SK-N-SH (cell line): ENCODE results near the gene TIMP2. TPM values are rescaled to one million over a fixed set of nuclear protein-coding genes. Genes with fewer than 3 reads are reported as not detected.

Experiments
- CTCF ChIA-PET: fragments of 300-600, 350-600 bp; formaldehyde crosslinking; extraction: SDS; loops from one replicate; lab custom pipeline; 2021; lab: Yijun Ruan, JAX
- POLR2A ChIA-PET: fragments of 350-600 bp; sonication (Branson Sonifier 250); formaldehyde crosslinking; extraction: SDS; loops from one replicate; lab custom pipeline; 2020; ENCODE audit warnings: antibody characterized with exemption, inconsistent platforms; lab: Yijun Ruan, JAX
- DNase-seq: peaks from one replicate; pipeline ENCODE4 v3.0.0; 2012
- H2AFZ ChIP-seq: fragments of 200-600 bp; sonication (generic); 2 replicates; pipeline ENCODE4 v1.8.1; 2016; ENCODE audit warnings: antibody characterized with exemption, mild to moderate bottlenecking, low read depth
- H3F3A ChIP-seq: fragments of 200-600 bp; sonication (generic); replicated peaks from 2 replicates; pipeline ENCODE3; 2016; ENCODE audit warnings: antibody characterized with exemption, mild to moderate bottlenecking; ENCODE audit not compliant: insufficient read depth
- H3K27ac ChIP-seq, 2 experiments: fragments of 200-500 bp in 1 of 2; fragments of 200-600 bp in 1 of 2; sonication (Bioruptor generic) in 1 of 2; sonication (generic), shearing (Covaris generic) in 1 of 2; 2 replicates each; pipeline versions ENCODE4 v1.5.1 to v1.6.1; 2014 to 2016; ENCODE audit warnings: low read depth in 2 of 2, inconsistent platforms in 1 of 2, low read length in 1 of 2, mild to moderate bottlenecking in 1 of 2, mixed read lengths in 1 of 2
- H3K27me3 ChIP-seq: fragments of 200-600 bp; sonication (generic), shearing (Covaris generic); 2 replicates; pipeline ENCODE4 v1.6.1; 2016; ENCODE audit warnings: mixed run types; ENCODE audit not compliant: insufficient read depth
- H3K36me3 ChIP-seq, 2 experiments: fragments of 200-500 bp in 1 of 2; fragments of 200-600 bp in 1 of 2; sonication (Bioruptor generic) in 1 of 2; sonication (generic) in 1 of 2; replicated peaks in 1 of 2; 2 replicates each; pipeline versions ENCODE3 to v1.5.1; 2014 to 2016; ENCODE audit warnings: low read length in 1 of 2, mild to moderate bottlenecking in 1 of 2; ENCODE audit not compliant: insufficient read depth in 2 of 2, control insufficient read depth in 1 of 2
- H3K4me1 ChIP-seq, 2 experiments: fragments of 200-500 bp in 1 of 2; fragments of 200-600 bp in 1 of 2; sonication (Bioruptor generic) in 1 of 2; sonication (generic), shearing (Covaris generic) in 1 of 2; 2 replicates each; pipeline versions ENCODE4 v1.5.1 to v1.6.1; 2014 to 2016; ENCODE audit warnings: low read depth in 1 of 2, low read length in 1 of 2, mixed run types in 1 of 2; ENCODE audit not compliant: insufficient read depth in 2 of 2, control insufficient read depth in 1 of 2
- H3K4me2 ChIP-seq: fragments of 200-600 bp; sonication (generic), shearing (Covaris generic); 2 replicates; pipeline ENCODE4 v1.6.1; 2017; ENCODE audit warnings: mixed run types
- H3K4me3 ChIP-seq, 2 experiments: fragments of 200-500 bp in 1 of 2; fragments of 200-600 bp in 1 of 2; sonication (Bioruptor generic) in 1 of 2; sonication (generic), shearing (Covaris generic) in 1 of 2; 2 replicates each; pipeline versions ENCODE4 v1.5.1 to v1.8.1; 2014 to 2016; ENCODE audit warnings: low read depth in 2 of 2, inconsistent platforms in 1 of 2, low read length in 1 of 2, mild to moderate bottlenecking in 1 of 2, mixed read lengths in 1 of 2, moderate library complexity in 1 of 2
- H3K79me2 ChIP-seq: fragments of 200-600 bp; sonication (generic); 2 replicates; pipeline ENCODE4 v1.8.1; 2017; ENCODE audit warnings: mild to moderate bottlenecking; ENCODE audit not compliant: insufficient read depth
- H3K9ac ChIP-seq: fragments of 200-600 bp; sonication (generic); 2 replicates; pipeline ENCODE4 v1.6.1; 2017; ENCODE audit warnings: mixed run types
- H3K9me2 ChIP-seq: fragments of 200-600 bp; sonication (generic); 2 replicates; pipeline ENCODE4 v1.6.1; 2017; ENCODE audit warnings: mixed run types
- H3K9me3 ChIP-seq: fragments of 200-600 bp; sonication (generic); 2 replicates; pipeline ENCODE4 v1.6.1; 2017; ENCODE audit warnings: mixed run types, mild to moderate bottlenecking, moderate library complexity
- H4K20me1 ChIP-seq: fragments of 200-600 bp; sonication (generic); 2 replicates; pipeline ENCODE4 v1.6.1; 2017; ENCODE audit warnings: mild to moderate bottlenecking, mixed run types; ENCODE audit not compliant: insufficient read depth
- ELF1 ChIP-seq: IDR thresholded peaks from 2 replicates; pipeline ENCODE4 v1.4.0; 2012
- FOXM1 ChIP-seq: IDR thresholded peaks from 2 replicates; pipeline ENCODE4 v1.4.0; 2012; ENCODE audit warnings: low read depth, mild to moderate bottlenecking
- GATA2 ChIP-seq: sonication (generic); formaldehyde crosslinking; IDR thresholded peaks from 2 replicates; pipeline ENCODE4 v1.5.0; 2020; ENCODE audit warnings: mild to moderate bottlenecking, missing genetic modification reagents
- NFIC ChIP-seq: IDR thresholded peaks from 2 replicates; pipeline ENCODE4 v1.4.0; 2012; ENCODE audit warnings: borderline replicate concordance
- REST ChIP-seq: IDR thresholded peaks from 2 replicates; pipeline ENCODE4 v1.6.1; 2012; ENCODE audit warnings: mild to moderate bottlenecking, low read depth, low read length, moderate library complexity
- TCF12 ChIP-seq: IDR thresholded peaks from 2 replicates; pipeline ENCODE4 v1.4.0; 2012
- TEAD4 ChIP-seq: IDR thresholded peaks from 2 replicates; pipeline ENCODE4 v1.4.0; 2012; ENCODE audit warnings: mild to moderate bottlenecking, borderline replicate concordance; ENCODE audit not compliant: insufficient read depth
- YY1 ChIP-seq: IDR thresholded peaks from 2 replicates; pipeline ENCODE4 v1.4.0; 2012; ENCODE audit warnings: low read depth, mild to moderate bottlenecking
- ZBTB33 ChIP-seq: IDR thresholded peaks from 2 replicates; pipeline ENCODE4 v1.4.0; 2012; ENCODE audit warnings: low read depth, borderline replicate concordance
- WGBS: methylation state at CpG from one replicate; pipeline ENCODE4 v1.1.6; 2017; ENCODE audit warnings: low lambda C conversion rate; 5-methylcytosine and 5-hydroxymethylcytosine counted together
- polyA plus RNA-seq, 3 experiments: library from polyadenylated mRNA; depleted of rRNA; stranded (reverse); fragments of >200 nt; gene quantifications; 2 replicates each; pipeline ENCODE4 v1.2.3, GENCODE V29; 2012
- TF ChIP-seq, protein P1 (sequence below): IDR thresholded peaks from 2 replicates; pipeline ENCODE4 v1.4.0; 2012; ENCODE audit warnings: low read depth, borderline replicate concordance

The TIMP2 gene
- polyA plus RNA-seq, 1 of the 3 experiments (the other 2 are of a cell fraction) = 441 TPM

DNA sequence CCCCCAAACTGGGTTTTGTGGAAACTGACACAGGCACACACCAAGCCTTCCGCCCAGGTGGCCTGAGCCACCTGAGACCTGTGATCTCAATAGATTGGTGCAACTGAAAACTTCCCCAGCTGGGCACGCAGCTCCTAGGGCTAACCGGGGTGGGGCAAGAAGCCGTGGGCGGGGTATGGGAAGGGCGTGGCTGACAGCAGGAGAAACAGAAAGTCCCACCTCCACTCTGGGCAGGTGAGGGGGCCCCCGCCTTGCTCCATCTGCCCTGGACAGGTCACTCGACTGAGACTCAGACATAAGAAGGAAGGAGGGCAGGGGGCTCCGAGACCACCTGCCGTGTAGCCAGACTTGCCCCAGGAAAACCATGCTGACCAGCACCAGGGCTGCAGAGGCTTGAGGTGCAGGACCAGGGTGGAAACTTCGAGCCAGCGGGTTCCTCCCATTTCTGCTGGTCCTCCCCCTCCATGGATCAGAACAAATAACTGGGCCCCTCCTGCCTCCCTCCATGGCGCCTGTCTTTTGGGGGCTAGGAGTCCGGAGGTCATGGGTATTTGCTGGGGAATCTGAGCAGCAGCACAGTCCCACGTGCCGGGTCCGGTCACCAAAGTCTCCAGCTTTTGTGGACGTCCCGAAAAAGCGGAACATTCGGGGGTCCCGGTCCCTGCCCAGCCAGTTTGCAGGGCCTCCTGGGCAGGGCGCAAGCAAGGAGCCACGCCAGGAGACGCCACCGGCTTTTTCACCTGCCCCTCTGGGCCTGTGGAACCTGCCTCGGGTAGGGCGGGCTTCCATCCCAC is 1.3 kb downstream of the TIMP2 start (continued):
- TF ChIP-seq ZBTB33 = no peak

GRCh38 chr17:78922816-78923498 is 2.2 kb downstream of the TIMP2 start:
- ChIA-PET CTCF (interaction anchor here (0.9 to 2.1 kb wide), 6 partner anchors 10 to 214 kb away, joined by 3 to 11 read pairs (median 4); partner anchors contain the start of gene CEP295NL), POLR2A (interaction anchor here (0.6 to 1.3 kb wide), 6 partner anchors 8 to 35 kb away, joined by 3 to 4 read pairs (median 3); no protein-coding TSS in a partner anchor)
- TF ChIP-seq, protein P1, sequence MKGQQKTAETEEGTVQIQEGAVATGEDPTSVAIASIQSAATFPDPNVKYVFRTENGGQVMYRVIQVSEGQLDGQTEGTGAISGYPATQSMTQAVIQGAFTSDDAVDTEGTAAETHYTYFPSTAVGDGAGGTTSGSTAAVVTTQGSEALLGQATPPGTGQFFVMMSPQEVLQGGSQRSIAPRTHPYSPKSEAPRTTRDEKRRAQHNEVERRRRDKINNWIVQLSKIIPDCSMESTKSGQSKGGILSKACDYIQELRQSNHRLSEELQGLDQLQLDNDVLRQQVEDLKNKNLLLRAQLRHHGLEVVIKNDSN = no peak
- TF ChIP-seq YY1 (no peak), ELF1 (no peak), FOXM1 (no peak), NFIC (no peak), ZBTB33 (no peak), TEAD4 (no peak), REST (no peak), TCF12 (no peak), GATA2 (CRISPR knock-in tag) (no peak)
- peak overlapping the region; percentile 1 to 77; a peak in 3 of 4 replicates for H3K27ac ChIP-seq
- H3K79me2 ChIP-seq = peaks cover 69% of the 10 kb centered on the region
- H3K4me3 ChIP-seq = peak overlapping the region; percentile 74 to 84; a peak in 3 of 4 replicates
- no peaks in the 10 kb centered on the region for H3K27me3 ChIP-seq
- no peak overlapping the region for H2AFZ ChIP-seq
- peaks cover 18 to 59% of the 10 kb centered on the region in 2 experiments for H3K4me1 ChIP-seq
- no peaks in the 10 kb centered on the region for H3K9me2 ChIP-seq
- H3F3A ChIP-seq = peaks cover 9% of the 10 kb centered on the region
- DNase-seq = no peak
- no peaks in the 10 kb centered on the region for H3K9me3 ChIP-seq
- peaks cover 63% of the 10 kb centered on the region for H4K20me1 ChIP-seq
- WGBS = 86% methylated on average over 11 of the region's 13 CpGs
- peak overlapping the region; percentile 97 for H3K4me2 ChIP-seq
- peak overlapping the region; percentile 70; the same call in 1 of the 2 replicates for H3K9ac ChIP-seq
- H3K36me3 ChIP-seq = peaks cover 8 to 12% of the 10 kb centered on the region in 2 experiments
